ENCODE results near the gene ERGIC2.

The ERGIC2 gene

DNA sequence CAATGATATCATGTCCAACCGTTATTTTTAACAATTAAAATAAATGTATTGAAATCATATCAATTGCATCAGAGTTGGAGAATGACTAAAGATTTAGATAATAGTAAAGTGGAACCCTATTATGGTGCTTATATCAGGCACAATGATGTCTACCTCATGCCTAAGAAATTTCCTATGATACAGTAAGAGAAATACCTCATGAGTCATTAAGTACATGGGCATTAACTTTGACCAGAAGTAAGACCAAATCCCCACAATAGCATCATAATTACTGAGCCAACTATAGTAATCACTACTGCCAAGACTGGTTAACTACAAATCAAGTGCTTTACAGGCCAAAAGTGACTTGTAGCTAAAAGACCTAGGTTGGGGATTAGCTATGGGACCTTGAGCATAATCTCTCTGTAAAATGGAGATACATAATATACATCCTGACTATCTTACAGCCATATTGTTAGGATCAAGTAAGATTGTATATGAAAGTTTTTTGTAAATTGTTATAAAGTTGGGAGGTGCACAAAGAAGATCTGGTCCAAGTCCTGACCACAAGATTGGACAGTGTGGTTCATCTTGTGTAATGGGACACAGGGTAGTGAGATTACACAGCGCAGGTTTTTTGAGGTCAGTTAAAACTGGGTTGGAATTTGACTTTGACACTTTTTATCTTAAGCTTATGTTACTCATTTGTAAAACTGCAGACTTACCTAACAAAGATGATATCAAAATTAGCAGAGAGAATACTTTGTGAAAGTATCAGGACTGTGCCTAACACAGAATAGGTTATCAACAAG lies 60.5 kb downstream of the ERGIC2 start:
- DNase-seq (ENCODE audit: low read depth), result peak; percentile 78
- no peak overlapping the region for H3K4me3 ChIP-seq (ENCODE audit: low read depth, low read length)
- TF ChIP-seq, protein P1, sequence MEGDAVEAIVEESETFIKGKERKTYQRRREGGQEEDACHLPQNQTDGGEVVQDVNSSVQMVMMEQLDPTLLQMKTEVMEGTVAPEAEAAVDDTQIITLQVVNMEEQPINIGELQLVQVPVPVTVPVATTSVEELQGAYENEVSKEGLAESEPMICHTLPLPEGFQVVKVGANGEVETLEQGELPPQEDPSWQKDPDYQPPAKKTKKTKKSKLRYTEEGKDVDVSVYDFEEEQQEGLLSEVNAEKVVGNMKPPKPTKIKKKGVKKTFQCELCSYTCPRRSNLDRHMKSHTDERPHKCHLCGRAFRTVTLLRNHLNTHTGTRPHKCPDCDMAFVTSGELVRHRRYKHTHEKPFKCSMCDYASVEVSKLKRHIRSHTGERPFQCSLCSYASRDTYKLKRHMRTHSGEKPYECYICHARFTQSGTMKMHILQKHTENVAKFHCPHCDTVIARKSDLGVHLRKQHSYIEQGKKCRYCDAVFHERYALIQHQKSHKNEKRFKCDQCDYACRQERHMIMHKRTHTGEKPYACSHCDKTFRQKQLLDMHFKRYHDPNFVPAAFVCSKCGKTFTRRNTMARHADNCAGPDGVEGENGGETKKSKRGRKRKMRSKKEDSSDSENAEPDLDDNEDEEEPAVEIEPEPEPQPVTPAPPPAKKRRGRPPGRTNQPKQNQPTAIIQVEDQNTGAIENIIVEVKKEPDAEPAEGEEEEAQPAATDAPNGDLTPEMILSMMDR (conservative IDR thresholded peaks at IDR 0.05; ENCODE audit: low read depth, low read length), result no peak

- no peak overlapping the region for H3K4me3 ChIP-seq (ENCODE audit: low read depth, low read length)
- peak; percentile 76 for DNase-seq (ENCODE audit: low read depth)
- TF ChIP-seq, protein P1 (conservative IDR thresholded peaks at IDR 0.05; ENCODE audit: low read depth, low read length), result peak; percentile 75
Observed at GRCh38 chr12:29317556-29318363, 63.2 kb downstream of the ERGIC2 start.

GRCh38 chr12:29316752-29317151 lies 64.2 kb downstream of the ERGIC2 start:
- H3K4me3 ChIP-seq (ENCODE audit: low read depth, low read length), result no peak overlapping the region
- DNase-seq (ENCODE audit: low read depth), result peak; percentile 69
- TF ChIP-seq, protein P1 (conservative IDR thresholded peaks at IDR 0.05; ENCODE audit: low read depth, low read length), result no peak

DNA sequence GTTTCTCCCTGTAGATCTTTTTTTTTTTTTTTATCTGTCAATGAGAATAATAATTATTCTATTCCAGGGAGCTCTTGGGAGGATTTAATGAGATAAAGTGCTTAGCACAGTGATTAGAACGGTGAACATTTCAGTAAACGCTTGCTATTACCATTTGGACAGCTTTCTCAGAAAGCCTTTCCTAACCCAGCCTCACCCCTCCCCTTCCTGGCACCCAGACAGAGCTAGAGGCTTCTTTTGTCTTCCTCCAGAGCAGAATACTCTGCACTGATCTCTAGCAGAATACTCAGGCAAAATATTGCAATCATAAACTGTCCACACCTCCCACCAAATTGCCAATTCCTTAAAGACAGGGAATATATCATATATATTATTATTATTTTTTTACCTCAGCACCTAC lies 66.6 kb downstream of the ERGIC2 start:
- TF ChIP-seq, protein P1 (conservative IDR thresholded peaks at IDR 0.05; ENCODE audit: low read depth, low read length), result no peak
- no peak for DNase-seq (ENCODE audit: low read depth)
- no peak overlapping the region for H3K4me3 ChIP-seq (ENCODE audit: low read depth, low read length)

- no peak overlapping the region for H3K4me3 ChIP-seq (ENCODE audit: low read depth, low read length)
- TF ChIP-seq, protein P1 (conservative IDR thresholded peaks at IDR 0.05; ENCODE audit: low read depth, low read length), result no peak
- DNase-seq (ENCODE audit: low read depth), result no peak
Observed at GRCh38 chr12:29310899-29311298, 70.1 kb downstream of the ERGIC2 start.

- H3K4me3 ChIP-seq (ENCODE audit: low read depth, low read length), result no peak overlapping the region
- TF ChIP-seq, protein P1 (conservative IDR thresholded peaks at IDR 0.05; ENCODE audit: low read depth, low read length), result peak; percentile 46
- DNase-seq (ENCODE audit: low read depth), result peak; percentile 60
Observed at GRCh38 chr12:29309320-29309902, 71.6 kb downstream of the ERGIC2 start.
